ENCODE results near the gene CSNK1A1.
"Not testable (repeated sequence)": the region's sequence is repeated elsewhere in the genome, so short reads cannot be mapped to it uniquely, and the experiment has no call there.

The CSNK1A1 gene

DNA sequence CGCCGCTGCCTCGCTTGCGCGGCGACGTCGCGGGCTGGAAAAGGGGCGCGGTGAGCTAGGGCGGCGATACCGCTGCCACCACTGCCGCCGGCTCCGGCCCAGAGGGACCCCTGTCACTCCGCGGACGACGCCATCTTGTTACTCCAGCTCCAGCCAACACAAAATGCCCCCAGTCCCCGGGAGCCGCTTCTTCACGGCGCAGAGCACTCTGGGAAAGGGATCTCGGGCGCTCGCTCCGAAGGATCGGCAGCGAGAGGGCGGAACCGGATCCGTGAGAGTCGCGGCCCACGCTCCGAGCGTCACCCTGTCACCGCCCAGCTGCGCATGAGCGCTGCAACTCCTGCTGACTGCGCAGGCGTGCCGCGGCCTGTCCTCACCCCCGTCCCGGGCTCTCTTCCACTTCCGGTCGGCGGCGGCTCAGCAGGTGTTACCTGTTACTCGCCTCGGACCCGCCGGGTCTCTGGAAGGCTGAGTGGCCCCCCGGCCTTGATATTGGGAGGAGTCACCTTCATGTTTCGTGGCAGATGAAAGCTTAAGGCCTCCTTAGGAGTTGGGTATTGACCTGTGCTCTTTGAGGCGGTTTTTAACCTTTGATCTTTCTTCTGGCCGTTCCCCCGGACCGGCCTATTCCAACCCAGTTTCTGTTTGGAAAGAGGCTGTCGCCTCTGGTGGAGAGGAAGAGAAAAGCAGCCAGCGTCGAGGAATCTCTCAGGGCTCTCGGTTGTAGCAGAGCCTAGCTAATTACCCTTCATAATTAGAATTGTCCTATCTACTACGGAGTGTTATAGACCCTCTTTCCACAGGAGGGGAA lies at the start of gene CSNK1A1:
TSS of gene CSNK1A1 (minus strand) at position 213 of the 811 bp plus-strand sequence. CDS start 475 bp downstream, outside the sequence.
- DNase-seq (ENCODE audit: low read depth), result peak; percentile 99

DNA sequence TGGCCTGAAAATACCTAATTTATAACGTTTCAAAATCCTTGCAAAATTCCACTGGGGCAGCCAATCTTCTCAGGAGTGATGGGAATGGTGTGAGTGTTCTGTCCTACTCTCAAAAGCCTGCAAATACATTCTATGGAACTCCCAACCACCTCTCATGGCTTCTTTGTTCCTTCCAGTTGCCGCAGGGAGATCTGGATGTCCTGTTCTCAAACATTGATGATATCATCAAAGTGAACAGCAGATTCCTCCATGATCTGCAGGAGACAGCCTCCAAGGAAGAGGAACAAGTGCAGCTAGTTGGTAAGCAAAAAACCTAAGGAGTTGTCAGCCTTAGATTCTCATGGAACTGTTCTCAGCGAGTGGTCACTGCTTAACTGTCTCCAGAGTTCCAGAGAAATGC lies 49.7 kb upstream of the CSNK1A1 start:
- DNase-seq (ENCODE audit: low read depth), result no peak

DNA sequence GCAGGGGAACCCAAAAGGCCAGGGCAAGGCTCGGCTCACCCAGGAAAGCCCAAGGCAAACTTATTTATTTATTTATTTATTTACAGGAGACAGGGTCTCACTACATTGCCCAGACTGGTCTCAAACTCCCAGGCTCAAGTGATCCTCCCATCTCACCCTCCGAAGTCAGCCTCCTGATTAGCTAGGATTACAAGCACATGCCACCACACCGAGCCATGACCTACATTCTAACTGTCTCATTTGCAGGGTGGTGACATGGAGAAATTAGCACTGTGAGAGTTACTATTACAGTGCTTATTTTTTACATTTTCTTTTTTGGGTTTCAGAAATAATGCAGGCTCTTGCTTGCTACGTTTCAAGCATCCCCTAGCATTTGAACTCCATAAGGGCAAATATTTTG lies 48.1 kb upstream of the CSNK1A1 start:
- no peak for DNase-seq (ENCODE audit: low read depth)

DNA sequence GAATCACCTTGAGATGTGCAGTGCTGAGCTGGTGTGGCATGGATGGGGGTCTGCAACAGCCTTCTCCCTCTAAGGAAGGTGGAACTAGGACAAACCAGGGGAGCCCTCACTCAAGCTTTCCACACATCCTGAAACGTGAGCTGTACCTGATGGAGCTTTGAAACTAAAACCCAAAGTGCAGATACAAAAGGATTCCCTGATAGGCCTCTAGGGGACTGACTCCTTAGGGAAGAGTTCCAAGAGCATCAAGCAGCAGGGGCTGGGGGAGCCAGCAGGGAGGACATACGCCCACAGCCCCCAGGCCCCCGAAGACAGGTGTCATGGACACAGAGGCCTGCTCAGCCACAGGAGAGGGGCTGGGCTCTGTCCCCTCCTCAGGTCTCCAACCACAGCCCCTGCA lies 47.7 kb upstream of the CSNK1A1 start:
- DNase-seq (ENCODE audit: low read depth), result no peak

DNA sequence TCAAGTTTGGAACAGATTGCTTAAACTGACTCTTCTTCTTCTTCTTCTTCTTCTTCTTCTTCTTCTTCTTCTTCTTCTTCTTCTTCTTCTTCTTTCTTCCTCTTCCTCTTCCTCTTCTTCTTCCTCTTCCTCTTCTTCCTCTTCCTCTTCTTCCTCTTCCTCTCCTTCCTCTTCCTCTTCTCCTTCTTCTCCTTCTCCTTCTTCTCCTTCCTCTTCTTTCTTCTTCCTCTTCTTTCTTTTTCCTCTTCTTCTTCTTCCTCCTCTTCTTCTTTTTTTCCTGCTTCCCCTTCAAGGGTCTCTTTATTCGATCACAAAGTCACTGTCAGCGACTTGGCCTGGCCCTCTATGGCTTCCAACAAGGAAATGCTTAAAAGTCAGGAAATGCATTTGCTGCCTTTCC lies 47.0 kb upstream of the CSNK1A1 start:
- DNase-seq (ENCODE audit: low read depth), result not testable (repeated sequence)

DNA sequence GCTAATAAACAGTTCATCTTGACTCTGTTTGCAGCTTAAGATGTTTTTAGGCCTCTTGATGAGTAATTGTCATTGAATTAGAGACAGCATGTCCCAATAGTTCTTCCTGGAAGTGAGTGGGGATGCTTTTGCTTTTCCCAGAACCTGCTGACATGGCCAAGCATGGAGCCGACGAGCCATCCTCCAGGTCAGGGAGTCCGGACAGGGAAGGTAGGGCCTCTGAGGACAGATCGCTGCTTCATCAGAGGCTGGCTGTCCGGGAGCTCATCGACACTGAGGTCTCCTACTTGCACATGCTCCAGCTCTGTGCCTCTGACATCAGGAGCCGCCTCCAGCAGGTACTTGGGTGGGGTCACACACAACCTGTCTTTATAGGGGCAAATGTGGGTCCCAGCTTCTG lies 46.4 kb upstream of the CSNK1A1 start:
- DNase-seq (ENCODE audit: low read depth), result no peak

DNA sequence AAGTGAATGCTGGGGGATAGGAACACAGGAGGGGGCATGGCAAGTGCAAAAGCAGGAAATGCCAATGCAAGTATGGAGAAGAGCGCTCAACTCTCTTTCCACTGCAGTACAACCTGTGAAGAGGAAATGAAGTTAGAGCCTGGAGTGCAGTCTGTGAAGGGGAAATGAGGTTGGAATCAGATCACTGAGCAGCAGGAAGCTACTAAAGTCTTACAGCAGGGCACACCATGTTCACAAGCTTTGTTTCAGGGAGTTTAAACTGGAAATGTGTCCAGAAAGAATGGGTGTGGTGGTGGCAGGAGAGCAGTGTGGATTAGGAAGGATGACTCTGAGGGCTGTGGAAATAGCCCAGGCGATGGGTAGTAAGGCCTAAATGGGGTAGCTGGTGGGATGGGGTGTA lies 45.5 kb upstream of the CSNK1A1 start:
- DNase-seq (ENCODE audit: low read depth), result no peak

DNA sequence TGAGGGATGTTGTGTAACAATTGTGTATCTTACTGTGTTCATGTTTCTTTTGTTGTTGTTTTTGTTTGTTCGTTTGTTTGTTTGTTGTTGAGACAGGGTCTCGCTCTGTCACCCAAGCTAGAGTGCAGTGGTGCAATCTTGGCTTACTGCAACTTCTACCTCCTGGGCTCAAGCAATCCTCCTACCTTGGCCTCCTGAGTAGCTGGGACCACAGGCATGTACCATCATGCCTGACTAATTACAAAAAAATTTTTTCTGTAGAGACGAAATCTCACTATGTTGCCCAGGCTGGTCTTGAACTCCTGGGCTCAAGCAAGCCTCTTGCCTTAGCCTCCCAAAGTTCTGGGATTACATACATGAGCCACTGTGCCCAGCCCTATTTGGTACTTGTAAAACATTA lies 43.9 kb upstream of the CSNK1A1 start:
- DNase-seq (ENCODE audit: low read depth), result not testable (repeated sequence)

DNA sequence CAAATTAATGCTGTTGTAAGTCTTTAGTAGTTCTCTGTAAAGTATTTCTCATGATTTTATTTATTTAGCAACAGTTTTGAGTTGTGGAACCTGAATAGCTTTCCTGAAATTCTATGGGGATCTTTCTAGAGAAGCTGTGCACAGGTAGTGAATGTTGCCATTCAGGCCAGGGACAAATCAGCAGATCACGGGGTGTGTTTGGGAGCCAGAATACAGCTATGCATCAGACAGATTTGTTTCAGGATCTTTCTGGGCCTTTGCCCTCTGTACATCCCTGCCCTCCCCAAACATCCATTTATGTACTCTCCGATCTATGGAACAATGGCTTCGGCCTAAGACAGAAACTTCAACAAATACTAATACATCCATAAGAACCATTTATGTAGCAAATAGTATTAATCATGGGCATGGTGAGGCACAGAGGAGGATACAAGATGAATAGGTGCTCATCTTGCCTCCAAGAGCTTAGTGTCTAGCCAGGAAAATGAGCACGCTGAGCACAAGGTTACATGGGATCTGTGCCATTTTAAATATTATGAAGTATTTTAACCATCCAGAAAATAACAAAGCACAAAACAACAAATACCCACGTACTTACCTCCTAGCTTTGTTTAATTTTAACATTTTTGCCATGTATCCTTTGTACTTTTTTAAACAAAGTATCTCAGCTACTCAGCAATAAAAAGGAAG lies 43.1 kb upstream of the CSNK1A1 start:
- no peak for DNase-seq (ENCODE audit: low read depth)

DNA sequence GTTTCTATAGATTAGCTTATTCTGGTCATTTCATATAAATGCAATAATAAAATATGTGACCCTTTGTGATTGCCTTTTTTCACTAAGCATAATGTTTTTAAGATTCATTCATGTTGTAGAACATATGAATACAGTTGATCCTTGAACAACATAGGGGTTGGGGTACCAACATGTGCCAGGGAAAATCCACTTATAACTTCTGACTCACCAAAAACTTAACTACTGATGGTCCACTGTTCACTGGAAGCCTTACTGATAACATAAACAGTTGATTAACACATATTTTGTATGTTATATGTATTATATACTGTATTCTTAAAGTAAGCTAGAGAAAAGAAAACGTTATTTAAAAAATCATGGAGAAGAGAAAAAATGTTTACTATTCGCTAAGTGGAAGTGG lies 42.1 kb upstream of the CSNK1A1 start:
- DNase-seq (ENCODE audit: low read depth), result no peak

DNA sequence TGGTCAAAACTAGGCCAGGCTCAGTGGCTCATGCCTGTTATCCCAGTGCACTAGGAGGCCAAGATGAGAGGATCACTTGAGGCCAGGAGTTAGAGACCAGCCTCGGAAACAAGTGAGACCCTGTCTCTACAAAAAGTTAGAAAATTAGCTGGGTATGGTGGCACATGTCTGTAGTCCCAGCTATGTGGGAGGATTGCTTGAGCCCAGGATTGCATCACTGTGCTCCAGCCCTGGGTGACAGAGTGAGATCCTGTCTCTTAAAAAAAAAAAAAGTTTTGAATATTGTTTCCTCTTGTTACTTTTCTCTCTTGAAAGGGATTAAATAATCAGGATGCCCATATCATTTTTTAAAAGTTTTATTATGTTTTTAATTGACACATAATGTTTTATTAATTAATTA lies 37.7 kb upstream of the CSNK1A1 start:
- DNase-seq (ENCODE audit: low read depth), result no peak

DNA sequence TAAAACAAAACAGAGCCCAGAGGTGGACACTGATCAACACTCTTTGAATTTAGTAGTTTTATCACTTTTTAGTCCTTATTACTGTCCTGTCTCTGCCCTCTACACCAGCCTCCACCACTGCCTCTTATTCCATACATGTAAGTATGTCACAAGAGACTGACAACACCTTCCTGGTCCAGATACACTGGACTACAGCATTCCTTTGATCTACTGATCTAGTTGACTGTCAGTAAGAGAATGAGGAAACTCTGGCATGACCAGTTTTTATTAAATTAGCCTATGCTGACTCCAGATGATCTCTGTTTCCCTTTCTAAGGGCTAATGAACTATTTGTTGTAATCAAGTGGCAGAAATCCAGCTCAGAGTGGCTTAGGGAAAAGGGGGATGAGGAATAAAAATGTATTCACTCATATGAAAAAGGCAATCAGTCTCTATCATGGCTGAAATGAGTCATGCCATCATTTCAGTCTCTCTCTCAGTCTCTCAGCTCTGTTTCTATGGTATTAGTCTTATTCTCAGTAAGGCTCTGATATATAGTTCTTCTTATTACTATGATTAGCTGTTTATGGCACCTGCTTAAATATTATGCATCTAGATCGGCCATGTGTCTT lies 35.6 kb upstream of the CSNK1A1 start:
- no peak for DNase-seq (ENCODE audit: low read depth)

DNA sequence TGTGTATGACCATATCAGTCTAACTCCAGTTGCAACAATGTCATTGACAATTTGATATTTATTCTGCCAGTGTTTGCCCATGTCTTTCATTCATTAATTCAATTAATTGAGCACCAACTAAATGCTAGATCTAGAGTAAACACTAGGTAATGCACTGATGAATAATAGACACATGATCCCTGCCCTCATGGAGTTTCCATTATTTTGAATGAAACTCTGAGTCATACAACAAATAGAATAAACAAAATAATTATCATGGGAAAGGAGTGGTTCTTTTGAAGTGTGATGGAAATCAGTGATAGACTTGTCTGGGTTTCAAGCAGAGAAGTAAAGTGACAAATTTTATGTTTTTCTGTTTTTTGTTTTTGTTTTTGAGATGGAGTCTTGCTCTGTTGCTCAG lies 34.7 kb upstream of the CSNK1A1 start:
- no peak for DNase-seq (ENCODE audit: low read depth)

DNA sequence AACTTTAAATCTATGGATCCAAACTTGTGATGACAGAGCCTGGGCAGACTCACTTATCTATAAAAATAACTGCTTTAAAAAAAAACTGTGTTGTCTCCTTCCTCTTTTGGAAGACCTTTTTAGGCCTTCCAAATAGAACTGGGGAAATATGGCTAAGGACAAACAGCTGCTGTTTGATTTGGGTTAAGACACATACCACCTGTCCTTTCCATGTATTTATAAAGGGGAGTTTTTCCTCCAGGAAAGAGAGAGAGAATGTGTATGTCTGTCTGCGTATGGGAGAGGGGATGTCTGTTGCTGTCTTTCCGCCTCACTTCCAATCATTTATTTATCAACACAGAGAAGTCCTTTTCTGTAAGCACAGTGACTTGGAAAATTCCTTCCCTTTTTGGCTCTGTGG lies 32.9 kb upstream of the CSNK1A1 start:
- DNase-seq (ENCODE audit: low read depth), result no peak

DNA sequence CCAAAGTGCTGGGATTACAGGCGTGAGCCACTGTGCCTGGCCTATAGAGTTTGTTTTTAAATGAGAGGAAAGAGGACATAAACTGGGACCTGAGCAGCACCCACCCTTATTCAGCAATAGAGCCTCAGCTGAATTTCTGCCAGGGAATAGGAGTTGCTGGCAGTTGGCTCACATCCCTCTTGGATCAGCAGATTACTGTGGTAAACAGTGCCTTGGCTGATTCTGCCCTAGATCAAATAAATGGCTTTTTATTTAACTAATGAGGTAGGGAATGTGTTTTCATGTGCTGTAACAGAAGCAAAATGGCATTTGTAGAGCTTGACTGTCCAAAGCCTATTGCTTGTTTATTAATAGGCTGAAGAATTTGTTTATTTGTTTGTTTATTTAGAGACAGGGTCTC lies 32.2 kb upstream of the CSNK1A1 start:
- DNase-seq (ENCODE audit: low read depth), result no peak

DNA sequence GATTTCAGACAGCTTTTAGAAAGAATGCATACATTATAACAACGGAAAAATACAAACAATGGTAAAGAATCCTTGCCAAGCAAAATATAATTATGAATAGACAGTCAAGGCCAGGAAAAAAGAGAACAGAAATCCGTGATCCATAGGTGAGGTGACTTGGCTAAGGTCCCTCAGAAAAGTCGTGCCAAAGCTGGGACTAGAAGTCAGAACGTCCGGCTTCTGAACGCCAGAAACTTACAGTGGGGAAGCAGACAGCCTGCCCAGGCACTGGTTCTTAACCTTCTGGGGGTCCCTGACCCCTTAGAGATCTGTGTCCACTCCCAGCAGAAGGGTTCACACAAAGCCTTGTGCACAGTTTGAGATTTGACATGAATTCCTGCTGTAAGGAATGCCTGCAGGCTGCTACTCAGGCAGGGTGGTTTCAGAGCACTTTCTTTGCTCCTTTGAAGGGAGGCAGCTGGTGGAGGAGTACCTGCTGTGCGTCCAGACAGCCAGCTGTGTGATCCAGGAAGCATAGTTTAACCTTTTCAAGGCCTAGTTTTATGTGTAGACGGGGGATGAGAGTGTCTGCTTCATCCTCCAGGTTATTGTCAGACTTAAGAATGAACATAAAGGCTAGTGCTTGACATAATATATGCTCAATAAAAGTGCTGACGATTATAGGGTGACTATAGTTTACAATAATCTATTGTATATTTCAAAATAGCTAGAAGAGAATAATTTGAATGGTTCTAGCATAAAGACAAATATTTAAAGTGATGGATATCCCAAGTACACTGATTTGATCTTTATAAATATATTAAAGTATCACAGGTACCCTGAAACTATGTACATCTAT lies 30.9 kb upstream of the CSNK1A1 start:
- DNase-seq (ENCODE audit: low read depth), result no peak

DNA sequence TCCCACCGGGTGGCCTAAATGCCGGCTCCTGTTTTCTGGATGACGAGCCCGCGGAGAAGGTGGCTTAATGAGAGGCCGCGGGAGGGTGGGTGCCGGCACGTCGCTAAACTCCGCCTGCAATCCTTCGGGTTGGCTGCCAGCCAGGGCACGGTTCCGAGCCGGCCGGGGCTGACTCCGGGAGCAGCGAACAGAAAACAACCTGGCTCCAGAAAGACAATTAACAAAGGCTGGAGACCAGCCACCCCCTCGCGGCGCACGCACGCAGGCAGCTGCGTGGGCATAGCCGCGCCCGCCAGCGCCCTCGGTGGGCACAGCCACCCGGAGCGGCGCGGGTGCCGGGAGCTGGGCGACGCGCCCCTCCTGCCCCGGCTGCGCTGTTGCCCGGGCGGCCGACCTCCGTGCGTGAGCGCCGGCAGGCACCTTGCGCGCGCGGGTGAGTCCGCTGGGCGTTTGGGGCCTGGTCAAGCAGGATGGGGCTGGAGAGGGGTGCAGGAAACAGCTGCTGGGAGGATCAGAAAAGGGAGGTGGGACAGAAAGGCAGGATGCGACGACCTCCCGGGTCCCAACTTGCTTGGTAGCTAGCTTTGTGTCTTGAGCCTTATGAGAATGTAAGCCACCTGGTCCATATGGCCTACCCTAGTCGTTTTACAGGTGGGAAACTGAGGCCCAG lies 30.1 kb upstream of the CSNK1A1 start, which contains the start of gene ARHGEF37:
TSS of gene ARHGEF37 (plus strand) at position 307 of the 670 bp plus-strand sequence. CDS start 16,272 bp downstream, outside the sequence.
- DNase-seq (ENCODE audit: low read depth), result no peak

DNA sequence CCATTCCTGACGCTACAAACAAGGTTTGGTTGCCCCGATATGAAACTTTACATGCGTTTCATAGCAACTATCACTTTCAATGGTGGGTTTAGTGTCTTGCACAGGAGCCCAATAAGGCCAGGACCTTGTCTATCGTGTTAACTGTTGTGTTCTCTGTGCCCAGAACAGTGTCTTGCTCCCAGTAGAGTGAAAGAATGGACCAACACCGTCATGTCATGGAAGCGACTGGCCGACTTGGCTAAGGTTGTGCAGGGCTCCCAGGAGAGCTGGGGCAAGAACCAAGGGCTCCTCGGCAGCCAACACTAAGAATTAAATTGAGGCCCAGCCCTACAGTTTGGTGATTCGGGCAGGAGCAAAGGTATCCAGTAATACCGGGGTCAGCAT lies 29.6 kb upstream of the CSNK1A1 start:
- no peak for DNase-seq (ENCODE audit: low read depth)

DNA sequence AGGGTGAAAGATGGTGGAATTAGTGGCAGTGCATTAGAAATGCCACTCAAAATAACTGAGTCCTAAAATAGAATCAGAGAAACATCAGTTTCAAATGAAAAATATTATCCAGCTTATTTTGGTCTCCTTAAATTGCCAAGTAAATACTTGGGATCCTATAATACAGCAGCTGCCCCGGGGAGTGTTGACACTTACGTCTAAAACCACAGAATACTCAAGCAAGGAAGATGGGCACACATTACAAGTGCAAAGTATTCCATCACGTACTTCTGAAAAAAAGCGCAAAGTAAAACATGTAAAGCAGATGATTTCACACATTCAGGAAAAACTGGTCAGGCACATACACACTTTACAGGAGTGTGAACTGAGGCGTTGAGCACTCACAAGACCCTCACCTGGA lies 27.7 kb upstream of the CSNK1A1 start:
- DNase-seq (ENCODE audit: low read depth), result no peak

DNA sequence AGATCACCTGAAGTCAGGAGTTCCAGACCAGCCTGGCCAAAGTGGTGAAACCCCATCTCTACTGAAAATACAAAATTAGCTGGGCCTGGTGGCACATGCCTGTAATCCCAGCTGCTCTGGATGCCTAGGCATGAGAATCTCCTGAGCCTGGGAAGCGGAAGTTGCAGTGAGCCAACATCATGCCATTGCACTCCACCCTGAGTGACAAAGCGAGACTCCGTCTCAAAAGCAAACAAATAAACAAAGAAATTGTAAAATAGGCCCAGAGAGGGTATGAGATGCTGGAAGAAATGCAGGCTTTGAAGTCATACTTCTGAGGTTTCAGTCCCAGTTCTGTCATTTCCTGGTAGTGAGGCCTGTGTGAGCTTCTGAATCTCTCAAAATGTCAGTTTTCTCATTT lies 24.8 kb upstream of the CSNK1A1 start:
- DNase-seq (ENCODE audit: low read depth), result no peak

DNA sequence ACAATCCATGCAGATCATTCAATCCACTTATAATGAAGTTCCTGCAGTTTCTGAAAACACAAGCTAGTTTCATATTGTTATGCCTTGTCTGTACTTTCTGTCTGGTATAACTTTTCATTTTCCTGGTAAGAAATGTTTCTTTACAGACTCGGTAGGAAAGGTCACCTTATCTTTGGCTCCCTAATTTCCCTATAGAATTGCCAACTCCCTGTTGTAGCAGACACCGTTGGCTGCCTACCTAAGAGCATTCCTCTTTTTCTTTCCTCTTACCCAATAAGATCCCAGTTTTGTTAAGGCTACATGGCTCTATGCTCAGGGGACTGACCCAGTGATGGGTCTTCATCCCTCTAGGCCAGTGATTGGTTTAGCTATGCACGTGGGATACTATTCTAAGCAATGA lies 23.9 kb upstream of the CSNK1A1 start:
- no peak for DNase-seq (ENCODE audit: low read depth)
